ENCODE data around the gene LSAMP.

- TF ChIP-seq, protein P1, sequence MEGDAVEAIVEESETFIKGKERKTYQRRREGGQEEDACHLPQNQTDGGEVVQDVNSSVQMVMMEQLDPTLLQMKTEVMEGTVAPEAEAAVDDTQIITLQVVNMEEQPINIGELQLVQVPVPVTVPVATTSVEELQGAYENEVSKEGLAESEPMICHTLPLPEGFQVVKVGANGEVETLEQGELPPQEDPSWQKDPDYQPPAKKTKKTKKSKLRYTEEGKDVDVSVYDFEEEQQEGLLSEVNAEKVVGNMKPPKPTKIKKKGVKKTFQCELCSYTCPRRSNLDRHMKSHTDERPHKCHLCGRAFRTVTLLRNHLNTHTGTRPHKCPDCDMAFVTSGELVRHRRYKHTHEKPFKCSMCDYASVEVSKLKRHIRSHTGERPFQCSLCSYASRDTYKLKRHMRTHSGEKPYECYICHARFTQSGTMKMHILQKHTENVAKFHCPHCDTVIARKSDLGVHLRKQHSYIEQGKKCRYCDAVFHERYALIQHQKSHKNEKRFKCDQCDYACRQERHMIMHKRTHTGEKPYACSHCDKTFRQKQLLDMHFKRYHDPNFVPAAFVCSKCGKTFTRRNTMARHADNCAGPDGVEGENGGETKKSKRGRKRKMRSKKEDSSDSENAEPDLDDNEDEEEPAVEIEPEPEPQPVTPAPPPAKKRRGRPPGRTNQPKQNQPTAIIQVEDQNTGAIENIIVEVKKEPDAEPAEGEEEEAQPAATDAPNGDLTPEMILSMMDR (IDR thresholded peaks at IDR 0.05), result no peak
- no peak for TF ChIP-seq ATF1 (CRISPR knock-in tag; IDR thresholded peaks at IDR 0.05)
- TF ChIP-seq CREM (CRISPR knock-in tag; IDR thresholded peaks at IDR 0.05), result no peak
- TF ChIP-seq TP53 (CRISPR knock-in tag; IDR thresholded peaks at IDR 0.05), result no peak
- TF ChIP-seq CREB1 (CRISPR knock-in tag; IDR thresholded peaks at IDR 0.05), result no peak
- TF ChIP-seq JUN (CRISPR knock-in tag; IDR thresholded peaks at IDR 0.05), result no peak
Measured at GRCh38 chr3:116408473-116408872, 36.8 kb downstream of the LSAMP start.
